IPS DF 4.7 (cell line): ENCODE results near the gene TMEM14C.

Source experiments
- DNase-seq: peaks from one replicate; pipeline ENCODE4 v3.0.0-alpha.2; 2013; ENCODE audit warnings: low spot score; ENCODE audit errors: extremely low read depth

Gene TMEM14C

GRCh38 chr6:10759884-10760329 is 37.0 kb downstream of the TMEM14C start:
- DNase-seq, result no peak

GRCh38 chr6:10763006-10763405 is 40.1 kb downstream of the TMEM14C start:
- no peak for DNase-seq

DNA sequence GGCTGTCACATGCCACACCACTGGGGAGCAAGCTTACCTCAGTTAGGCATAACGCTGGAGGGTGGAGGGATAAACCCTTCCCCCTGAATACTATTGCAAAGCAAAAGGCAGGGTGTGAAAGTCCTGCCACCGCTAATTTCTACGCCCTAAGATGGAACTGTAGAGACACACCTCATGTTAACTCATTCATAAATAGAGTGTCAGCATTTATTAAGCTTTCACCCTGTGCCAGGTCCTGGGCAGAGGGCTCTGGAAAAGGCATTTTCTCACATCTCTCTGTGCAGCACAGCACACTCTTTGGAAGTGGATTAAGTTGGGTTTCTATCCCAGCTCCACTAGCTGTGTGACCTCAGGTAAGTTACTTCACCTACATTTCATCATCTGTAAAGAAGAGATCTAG is 46.5 kb downstream of the TMEM14C start:
- DNase-seq, result no peak

DNA sequence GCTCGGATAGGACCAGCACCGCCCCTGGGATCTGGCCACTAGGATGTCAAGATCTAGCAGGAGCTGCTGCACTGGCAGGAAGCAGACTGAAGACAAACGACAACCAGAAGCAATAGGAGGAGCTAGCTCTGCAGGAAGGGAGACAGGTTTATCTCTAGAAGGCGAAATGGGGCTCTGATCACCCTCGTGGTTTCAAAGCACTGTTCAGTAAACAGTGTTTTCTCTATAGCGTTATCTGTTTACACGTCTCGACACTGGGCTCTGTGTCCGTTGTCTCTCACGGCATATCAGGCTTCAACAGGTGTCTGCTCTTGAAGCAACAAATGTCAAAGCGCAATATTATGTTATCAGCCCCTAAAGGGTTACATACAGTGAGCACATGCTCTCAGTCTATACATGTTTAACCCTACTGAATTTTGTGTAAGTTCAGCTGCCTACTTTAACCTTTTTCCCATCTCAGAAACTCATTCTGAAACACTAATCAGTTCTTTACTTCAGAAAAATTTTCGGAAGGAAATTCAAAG is 48.6 kb downstream of the TMEM14C start:
- no peak for DNase-seq

DNA sequence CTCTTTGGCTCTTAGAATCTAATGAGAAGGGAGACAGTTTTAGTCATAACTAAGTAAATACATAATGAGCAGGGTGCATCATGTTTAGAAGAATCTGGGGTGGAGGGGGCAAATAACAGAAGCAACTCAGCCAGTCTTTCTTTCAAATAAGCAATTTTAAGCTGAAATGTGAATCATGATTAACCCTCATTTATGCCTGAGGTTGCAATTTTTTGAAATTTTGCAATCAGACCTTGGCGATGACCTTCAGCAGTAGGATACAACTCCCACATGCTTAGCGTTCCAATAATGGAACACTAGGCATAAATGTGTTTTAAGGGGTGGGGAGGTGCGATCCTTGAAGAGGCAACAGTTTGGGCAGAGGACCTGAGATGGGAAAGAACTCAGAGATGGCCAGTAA is 55.4 kb downstream of the TMEM14C start:
- no peak for DNase-seq

- no peak for DNase-seq
Observed at GRCh38 chr6:10779076-10779475, 56.2 kb downstream of the TMEM14C start.
